Stomach (tissue), 4 donors: ENCODE results near the gene SNAPC2.

Experiments used
- CTCF ChIP-seq, 7 experiments: fragments of 450-650 bp in 4 of 7; fragments of 200-600 bp in 3 of 7; sonication (generic) in 3 of 7; IDR thresholded peaks; one replicate each; pipeline ENCODE4 v1.5.1; 2016 to 2019; ENCODE audit warnings: antibody characterized with exemption in 7 of 7, control low read depth in 2 of 7, mild to moderate bottlenecking in 1 of 7
- EP300 ChIP-seq: sonication (generic); formaldehyde crosslinking; IDR thresholded peaks from one replicate; pipeline ENCODE4 v1.6.1; 2017; ENCODE audit warnings: antibody characterized with exemption
- POLR2AphosphoS5 ChIP-seq, 3 donors: sonication (generic); formaldehyde crosslinking; IDR thresholded peaks; one replicate each; pipeline ENCODE4 v1.6.1; 2016; ENCODE audit warnings: antibody characterized with exemption in 3 of 3

DNA sequence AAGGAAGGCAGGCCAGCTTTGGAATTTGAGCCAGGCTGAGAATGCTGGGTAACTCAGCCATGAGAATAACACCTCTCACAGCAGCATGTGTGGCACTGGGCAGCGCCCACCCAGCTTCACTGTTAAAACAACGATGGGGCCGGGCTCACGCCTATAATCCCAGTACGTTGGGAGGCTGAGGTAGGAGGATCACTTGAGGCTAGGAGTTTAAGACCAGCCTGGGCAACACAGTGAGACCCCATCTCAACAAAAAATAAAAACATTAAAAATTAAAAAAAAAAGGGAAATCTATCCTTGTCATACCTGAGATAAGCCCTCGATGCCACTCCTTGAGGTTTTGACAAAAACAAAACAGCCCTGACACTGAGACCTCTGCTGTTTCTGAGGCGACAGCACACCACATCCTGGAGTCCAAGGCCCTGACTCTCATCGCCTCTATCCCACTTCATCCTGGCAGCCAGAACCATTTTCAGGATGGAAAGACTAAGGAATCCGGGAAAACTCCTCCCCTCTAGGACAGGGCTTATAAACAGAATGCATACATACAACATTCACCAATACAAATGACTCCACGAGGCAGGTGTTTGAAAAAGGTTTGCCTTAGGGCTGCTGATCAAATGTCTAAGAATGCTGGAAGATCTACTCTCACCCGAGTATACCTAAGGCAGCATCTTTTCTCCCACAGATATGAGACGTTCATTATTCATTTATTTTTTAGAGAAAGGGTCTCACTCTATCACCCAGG, 46.0 kb downstream of the SNAPC2 start:
- TF ChIP-seq EP300 (no peak), CTCF (IDR thresholded peaks at IDR 0.05) (no peak), POLR2AphosphoS5 (IDR thresholded peaks at IDR 0.05) (no peak)
